NCI-H2171 treated with DMSO at 0.1 percent for 48 hours (cell line): ENCODE measurements around the gene SARM1.

Experiments used
- DNase-seq: peaks from one replicate; lab custom pipeline; 2025; lab: John Stamatoyannopoulos, UW

The SARM1 gene

DNA sequence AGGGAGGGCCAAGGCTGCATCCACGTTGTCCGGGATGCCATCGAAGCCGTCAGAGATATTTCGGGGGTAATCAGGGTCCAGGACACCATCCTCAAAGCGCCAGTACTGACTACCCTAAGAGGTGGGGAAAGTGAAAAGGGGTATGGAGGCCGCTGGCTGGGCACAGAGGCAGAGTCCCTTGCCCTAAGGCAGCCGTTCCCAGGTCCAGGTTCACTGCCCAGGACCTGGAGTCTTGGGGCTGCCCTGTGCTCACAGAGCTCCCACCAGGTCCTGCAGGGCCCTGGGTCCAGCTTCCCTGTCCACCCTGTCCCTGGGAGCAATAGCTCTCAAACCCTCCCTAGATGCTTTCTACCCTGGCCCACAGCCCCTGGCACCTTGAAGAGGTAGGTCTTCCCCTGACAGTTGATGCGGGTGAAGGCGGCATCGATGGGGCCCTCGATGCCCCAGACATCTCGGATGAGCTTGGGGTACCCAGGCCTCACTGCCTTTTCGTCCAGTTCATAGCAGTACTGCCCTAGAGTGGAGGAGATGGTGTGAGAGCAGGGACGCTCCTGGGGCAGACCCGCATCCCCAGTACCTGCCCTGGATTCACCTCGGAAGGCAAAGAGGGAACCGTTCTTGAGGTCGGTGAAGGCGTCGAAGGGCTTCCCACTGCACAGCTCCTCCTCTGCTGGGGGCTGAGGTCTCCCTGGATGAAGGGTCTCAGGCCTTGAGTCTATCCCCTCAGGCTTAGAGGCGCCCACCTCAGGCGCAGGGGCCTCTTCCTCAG lies 2.4 kb upstream of the SARM1 start:
- DNase-seq = no peak

DNA sequence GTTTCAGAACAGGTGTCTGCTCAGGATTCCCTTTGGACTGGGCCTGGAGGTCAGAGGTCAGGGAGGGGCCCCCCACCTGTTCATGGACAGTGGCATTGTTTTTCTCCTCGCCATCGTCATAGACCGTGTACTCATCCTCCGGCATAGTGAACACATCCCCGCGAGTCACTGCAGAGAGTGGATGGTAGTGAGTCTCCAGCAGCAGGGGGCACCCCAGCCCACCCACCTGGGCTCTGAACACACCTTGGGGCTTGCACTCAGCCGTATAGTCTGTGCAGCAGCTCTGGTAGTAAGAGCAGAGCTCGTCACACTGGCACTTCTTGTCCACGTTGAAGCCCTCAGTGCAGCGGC lies 1.8 kb upstream of the SARM1 start:
- DNase-seq = no peak

DNA sequence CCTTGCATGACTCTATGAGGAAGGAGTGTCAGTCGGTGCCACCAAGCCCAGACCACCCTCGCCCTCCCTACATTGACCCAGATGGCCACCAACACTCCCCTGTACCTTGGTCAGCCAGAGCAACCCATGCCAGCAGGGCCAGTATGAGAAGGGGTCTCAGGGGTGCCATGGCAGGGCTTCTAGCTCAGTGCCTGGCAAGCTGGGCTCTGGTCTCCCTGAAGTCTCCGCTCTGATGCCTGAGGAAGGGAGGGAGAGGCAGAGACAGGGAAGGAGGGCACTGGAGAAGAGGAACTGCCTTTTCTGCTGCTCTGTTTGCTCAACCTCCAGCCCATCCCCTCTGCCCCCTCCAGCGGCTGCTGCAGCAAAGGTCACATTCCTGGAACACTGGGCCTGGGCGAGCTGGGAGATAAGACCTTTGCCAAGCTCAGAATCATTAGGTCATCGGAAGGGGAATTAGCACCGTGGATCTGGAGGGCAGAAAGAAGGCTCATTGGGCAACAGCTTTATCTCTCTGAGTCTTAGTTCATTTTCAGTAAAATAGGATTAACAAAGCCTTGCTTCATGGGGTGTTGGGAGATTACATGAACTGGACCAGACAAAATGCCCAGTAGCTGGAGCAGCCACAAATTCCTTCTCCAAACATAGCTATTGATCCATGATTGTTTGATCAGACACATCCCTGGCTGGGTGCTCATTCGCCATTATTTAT lies 1.3 kb upstream of the SARM1 start, which contains the start of gene VTN:
Gene VTN (minus strand): TSS at position 273 of the 709 bp plus-strand sequence. CDS start 104 bp downstream, at position 169.
- DNase-seq = no peak

DNA sequence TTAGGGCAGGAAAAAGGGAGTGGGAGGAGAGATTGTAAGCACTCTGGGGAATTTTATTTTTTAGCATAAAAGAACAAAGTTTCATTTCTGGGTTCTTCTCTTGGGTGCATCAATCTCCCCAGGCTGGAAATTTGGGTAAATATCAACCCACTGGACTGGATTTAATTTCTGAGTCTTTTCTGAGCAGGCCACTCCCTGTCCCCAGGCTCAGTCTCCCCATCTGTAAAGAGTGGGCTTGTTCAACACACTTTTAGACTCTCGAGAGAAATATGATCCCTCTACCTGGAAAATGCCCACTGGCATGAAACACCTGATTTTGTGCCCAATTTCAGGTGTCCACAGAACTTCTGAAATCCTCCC lies 770 bp upstream of the SARM1 start:
- no peak for DNase-seq

DNA sequence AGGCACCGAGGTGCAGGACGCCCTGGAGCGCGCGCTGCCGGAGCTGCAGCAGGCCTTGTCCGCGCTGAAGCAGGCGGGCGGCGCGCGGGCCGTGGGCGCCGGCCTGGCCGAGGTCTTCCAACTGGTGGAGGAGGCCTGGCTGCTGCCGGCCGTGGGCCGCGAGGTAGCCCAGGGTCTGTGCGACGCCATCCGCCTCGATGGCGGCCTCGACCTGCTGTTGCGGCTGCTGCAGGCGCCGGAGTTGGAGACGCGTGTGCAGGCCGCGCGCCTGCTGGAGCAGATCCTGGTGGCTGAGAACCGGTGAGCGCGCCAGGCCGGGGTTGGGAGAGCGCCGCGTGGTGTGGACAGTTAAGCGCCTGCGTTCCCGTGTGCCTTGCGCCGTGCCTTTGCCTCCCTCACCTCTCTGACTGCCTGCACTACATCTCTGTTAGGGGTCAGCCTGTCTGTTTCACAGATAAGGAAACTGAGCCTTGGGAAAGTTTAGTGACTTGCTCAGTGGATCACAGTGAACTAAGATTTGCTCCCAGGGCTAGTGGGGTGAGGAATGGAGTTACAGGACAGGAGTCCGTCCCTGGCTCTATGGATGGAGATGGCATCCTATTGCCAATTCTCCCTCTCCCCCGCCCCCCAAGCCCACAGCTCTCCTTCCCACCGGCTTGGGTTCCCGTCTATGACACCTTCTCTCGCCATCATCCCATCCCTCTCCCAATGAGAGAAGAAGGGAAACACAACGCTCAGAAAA lies 880 bp downstream of the SARM1 start:
- DNase-seq = peak; percentile 49

DNA sequence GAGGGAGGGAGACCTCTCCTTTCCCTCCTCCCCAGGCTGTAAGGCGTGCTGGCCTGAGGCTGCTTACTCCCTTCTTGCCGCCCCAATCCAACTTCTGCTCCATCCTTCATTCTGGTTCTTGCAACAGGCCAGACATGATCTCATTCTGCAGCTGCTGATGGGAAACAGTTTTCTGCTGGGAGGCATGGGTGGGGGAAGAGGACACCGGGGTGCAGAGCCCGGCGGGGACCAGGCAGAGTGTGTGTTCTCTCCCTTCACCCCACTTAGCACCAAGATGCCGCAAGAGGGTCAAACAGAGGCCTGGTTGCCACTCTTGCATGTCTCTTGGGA lies 1.4 kb downstream of the SARM1 start:
- no peak for DNase-seq

DNA sequence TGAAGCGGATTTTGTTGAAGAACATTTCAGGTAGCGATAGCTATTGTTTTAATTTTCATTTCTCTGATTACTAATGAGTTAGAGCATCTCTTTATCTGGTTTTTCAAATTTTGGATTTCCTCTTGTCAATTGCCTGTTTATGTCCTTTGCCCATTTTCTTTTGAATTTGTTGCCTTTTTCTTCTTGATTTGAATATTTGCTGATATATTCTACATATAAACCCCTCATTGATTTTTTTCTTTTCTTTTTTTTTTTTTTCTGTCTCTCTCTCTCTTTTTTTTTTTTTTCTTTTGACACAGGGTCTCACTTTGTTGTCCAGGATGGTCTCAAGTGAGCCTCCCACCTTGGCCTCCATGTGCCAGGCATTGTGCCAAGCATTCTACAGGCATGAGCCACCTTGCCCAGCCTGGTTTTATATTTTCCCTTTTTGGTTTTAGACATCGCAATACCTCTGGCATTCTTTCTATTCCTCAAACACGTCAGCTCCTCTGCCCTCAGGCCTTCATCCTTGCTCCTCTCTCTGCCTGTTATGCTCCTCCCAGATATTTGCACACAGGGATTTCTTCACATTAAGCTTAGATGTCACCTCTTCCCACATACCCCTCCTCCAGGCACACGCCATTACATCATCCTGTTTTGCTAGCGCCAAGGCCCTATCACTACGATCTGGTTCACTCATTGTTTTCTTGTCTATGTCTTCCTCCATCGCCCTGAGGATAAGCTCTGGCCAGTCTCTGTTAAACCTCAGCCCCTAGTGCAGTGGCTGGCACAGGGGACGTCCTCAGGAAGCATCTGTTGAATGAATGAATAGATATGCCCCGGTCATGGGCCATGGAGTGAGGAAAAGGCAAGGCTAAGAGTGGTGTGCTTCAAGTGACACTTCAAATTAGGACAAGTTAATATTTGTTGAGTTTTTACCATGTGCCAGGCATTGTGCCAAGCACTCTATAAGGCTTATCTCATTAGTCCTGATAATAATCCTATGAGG lies 8.6 kb downstream of the SARM1 start:
- no peak for DNase-seq

DNA sequence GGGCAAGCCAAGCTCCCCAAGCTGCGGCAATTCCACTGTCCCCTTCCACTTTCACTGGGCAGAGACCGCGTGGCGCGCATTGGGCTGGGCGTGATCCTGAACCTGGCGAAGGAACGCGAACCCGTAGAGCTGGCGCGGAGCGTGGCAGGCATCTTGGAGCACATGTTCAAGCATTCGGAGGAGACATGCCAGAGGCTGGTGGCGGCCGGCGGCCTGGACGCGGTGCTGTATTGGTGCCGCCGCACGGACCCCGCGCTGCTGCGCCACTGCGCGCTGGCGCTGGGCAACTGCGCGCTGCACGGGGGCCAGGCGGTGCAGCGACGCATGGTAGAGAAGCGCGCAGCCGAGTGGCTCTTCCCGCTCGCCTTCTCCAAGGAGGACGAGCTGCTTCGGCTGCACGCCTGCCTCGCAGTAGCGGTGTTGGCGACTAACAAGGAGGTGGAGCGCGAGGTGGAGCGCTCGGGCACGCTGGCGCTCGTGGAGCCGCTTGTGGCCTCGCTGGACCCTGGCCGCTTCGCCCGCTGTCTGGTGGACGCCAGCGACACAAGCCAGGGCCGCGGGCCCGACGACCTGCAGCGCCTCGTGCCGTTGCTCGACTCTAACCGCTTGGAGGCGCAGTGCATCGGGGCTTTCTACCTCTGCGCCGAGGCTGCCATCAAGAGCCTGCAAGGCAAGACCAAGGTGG lies 9.8 kb downstream of the SARM1 start:
- DNase-seq = no peak

DNA sequence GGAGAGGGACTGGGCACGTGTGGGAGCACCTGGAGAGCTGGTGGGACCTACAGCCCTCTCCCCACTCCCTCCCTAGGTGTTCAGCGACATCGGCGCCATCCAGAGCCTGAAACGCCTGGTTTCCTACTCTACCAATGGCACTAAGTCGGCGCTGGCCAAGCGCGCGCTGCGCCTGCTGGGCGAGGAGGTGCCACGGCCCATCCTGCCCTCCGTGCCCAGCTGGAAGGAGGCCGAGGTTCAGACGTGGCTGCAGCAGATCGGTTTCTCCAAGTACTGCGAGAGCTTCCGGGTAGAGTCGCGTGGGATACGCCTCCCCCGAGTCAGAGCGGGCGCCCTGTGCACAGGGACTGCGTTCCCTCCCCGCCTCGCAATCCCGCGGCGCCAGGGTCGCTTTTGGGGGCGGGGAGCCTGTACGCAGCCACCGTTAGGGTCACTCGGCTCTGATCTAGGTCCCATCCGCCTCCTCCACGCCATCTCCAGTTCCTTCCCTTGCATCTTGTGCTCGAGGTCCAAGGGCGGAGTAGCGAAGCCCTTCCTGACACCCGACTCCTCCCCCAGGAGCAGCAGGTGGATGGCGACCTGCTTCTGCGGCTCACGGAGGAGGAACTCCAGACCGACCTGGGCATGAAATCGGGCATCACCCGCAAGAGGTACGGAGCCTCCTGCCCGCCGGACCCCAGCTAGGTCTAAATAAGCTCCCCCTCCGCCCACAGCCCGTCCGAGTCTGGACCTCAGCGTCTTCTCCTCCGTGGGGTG lies 13.0 kb downstream of the SARM1 start:
- no peak for DNase-seq

DNA sequence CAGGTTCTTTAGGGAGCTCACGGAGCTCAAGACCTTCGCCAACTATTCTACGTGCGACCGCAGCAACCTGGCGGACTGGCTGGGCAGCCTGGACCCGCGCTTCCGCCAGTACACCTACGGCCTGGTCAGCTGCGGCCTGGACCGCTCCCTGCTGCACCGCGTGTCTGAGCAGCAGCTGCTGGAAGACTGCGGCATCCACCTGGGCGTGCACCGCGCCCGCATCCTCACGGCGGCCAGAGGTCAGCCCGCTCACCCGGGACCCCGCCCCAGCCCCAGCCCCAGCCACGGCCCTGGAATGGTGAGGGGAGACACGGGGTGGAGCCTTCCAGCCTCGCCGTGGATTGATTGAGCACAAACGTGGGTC lies 13.5 kb downstream of the SARM1 start:
- DNase-seq = no peak

DNA sequence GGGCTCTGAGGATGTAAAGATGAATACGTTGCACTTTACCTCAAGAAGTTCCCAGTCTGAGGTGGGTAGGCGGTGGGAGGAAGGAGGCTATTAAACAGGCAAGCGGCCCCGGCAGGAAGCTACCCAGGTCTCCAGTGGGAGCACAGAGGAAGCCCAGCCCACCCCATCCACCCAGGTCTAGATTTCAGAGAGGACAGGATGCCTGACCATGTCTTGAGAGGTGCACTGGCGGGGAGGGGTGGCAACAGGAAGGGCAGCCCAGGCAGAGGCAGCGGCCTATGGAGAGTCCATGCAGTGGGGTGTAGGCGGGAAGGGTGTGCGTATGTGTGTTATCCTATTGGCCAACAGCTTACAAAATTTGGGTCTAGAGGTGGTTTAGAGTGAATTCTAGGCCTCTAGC lies 13.9 kb downstream of the SARM1 start:
- no peak for DNase-seq

DNA sequence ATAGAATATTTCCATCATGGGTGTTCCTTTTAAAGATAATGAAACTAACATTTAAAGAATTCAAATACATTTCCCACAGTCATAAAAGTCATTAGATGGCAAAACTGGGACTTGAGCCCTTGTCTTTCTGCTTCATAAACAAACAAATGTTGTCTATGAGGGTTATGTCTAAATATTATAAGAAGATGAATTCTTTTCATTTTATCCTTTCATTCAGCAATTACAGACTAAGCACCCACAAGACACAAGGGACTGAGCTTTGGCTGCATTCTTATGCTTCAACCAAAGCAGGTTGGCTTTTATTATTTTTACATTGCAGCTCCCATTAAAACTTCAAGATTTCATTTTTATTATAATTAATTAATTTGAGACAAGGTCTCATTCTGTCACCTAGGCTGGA lies 14.9 kb downstream of the SARM1 start:
- DNase-seq = no peak

DNA sequence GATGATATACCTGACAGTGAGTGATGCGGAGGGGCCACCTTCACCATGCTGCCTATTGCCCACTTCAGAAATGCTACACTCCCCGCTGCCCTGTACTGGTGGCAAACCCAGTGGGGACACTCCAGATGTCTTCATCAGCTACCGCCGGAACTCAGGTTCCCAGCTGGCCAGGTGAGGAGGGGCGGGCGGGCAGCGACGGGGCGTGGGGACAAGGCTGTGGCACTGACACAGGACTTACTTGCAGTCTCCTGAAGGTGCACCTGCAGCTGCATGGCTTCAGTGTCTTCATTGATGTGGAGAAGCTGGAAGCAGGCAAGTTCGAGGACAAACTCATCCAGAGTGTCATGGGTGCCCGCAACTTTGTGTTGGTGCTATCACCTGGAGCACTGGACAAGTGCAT lies 16.6 kb downstream of the SARM1 start:
- no peak for DNase-seq

DNA sequence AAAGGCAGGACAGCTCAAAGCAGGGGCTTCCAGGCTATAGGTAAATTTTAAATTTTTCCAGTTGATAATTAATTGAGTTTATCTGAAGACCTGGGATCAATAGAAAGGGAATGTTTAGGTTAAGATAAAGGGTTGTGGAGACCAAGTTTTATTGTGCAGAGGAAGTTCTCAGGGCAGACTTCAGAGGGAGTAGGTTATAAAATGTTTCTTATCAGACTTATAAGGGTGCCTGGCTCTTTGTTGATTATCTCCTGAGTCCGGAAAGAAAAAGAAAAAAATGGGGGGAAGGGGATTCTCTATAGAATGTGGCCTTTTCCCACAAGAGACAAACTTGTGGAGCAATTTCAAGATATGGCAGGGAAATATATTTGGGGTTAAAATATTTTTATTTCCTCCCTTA lies 18.6 kb downstream of the SARM1 start:
- DNase-seq = no peak

DNA sequence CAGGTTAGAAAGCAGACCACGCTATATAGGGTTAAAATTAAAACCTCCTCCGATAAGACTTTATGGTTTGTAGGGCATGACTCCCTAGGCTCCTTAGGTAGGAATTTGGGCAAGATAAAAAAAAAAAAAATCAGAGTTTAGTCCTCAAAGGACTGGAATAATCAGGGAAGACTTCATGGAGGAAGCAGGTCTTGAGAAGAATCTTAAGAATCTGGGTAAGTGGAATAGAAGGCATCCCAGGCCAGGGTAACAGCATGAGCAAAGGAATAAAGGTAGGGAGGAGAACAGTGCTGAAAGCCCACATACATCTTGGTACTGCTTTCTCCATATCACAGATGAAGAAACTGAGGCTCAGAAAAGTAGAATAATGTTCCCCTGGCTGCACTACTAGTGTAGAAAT lies 19.1 kb downstream of the SARM1 start:
- DNase-seq = no peak

DNA sequence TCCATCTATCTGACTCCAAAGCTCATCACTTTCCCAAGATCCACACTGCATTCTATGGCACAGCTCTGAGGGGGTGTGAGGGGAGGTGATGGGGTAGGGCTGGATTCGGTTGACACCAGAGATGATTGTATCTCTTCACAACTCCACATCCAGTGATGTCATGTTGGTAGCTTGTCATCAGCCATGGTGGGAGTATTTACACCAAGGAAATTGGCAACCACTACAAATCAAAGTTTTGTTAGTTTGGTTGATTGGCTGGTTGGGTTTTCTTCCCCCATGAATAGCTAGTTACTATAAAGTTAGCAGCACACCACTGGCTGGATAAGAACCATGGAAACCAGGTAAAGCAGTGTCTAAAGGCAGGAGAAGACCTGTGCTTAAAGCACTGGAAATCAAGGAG lies 19.5 kb downstream of the SARM1 start:
- DNase-seq = no peak

DNA sequence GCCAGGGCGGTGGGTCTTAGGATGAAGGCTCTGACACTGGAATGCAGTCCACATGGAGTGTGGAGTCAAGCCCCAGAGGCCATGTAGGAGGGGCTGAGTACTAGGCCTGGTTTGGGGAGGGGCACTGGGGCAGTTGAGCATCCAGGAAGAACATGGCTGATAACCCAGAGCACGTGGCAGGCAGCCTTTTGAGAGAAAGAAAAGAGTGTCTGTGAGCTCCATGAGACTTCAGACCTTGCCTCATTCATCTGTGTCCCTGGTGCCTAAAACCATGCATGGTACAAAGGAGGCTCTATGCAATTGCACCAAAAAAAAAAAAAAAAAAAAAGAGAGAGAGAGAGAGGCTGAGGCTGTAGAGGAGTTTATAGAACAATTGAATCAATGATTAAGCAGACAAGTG lies 19.9 kb downstream of the SARM1 start:
- DNase-seq = no peak

DNA sequence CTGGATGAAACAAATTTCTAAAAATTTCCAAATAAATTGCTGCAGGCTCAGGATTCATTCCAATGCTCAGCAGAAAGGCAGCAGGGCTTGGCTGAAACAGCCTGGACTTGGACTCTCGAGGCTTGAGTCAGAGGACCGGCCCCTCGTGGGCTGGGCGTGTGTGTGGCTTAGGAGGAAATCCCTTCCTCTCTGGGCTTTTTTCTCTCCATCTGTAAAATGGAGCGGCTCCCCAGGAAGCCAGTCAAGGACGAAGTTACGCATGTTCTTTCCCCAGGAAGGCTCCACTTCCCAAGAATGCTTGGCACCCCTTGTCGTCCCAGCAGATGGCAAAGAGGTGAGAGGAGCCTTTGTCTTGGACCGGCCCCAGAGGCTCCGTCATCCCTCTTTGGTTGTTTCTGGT lies 21.0 kb downstream of the SARM1 start:
- no peak for DNase-seq

DNA sequence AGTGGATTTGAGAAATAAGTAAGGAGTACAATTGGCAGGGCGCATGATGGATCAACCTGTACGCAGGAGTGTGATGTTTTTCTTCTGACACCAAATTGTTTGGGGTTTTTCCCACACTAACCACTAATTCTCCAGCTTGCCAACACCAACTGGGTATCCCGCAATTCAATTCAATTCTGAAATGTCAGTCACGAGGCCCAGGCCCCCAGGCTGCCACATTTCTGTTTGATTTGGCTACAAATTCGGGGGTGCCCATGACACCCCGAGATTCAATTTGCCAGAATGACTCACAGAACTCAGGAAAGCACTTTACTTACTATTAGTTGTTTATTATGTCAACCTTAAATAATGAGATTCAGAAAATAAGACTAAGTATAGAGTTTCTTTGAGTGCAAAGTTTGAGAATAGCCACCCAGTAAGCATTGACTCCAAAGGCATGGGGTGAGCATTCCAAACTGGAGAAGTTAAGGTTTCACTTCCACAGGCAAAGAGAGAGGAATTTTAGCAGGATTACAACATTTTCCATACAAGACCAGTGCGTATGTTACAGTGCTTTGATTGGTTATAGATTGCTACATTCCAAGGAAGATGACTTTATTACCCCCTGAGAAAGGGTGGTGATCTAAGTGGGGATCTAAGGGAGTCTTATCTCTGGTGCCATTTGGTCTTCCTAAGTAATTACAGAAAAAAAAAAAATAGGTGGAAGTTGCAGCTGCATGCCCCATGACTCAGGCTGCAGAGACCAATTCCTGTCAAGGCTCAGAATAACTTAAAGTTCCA lies 23.0 kb downstream of the SARM1 start:
- DNase-seq = no peak

DNA sequence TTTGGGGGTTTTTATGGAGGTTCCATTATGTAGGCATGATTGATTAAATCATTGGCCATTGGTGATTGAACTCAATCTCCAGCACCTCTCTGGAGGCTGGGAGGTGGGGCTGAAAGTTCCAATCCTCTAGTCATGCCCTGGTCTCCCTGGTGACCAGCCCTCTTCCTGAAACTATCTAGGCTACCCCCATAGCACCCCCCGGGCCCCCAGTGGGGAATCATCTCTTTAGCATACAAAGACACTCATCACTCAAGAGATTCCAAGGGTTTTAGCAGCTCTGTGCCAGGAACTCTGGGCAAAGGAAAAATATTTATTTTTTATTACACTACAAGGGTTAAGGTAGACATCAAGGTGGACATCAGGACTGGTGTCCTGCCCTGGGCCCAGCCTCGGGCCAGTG lies 23.9 kb downstream of the SARM1 start:
- no peak for DNase-seq
